H1 (cell line): ENCODE data around the gene VSIG10L. TPM values are rescaled to one million over a fixed set of nuclear protein-coding genes. Genes with fewer than 3 reads are reported as not detected.

ENCODE experiments used
- CTCF ChIA-PET: fragments of 300-600 bp; sonication (Branson Sonifier 250); formaldehyde crosslinking; loops from one replicate; lab custom pipeline; 2021; ENCODE audit not compliant: partially characterized antibody; lab: Charles Lee
- POLR2A ChIA-PET: fragments of 300-600 bp; sonication (Branson Sonifier 250); formaldehyde crosslinking; loops from one replicate; lab custom pipeline; 2021; ENCODE audit warnings: inconsistent platforms; ENCODE audit not compliant: partially characterized antibody; lab: Charles Lee
- DNase-seq, 2 experiments: peaks; one replicate each; pipeline versions ENCODE4 v3.0.0 to v3.0.0-alpha.2; 2010 to 2022; ENCODE audit warnings: low spot score in 2 of 2, low read depth in 1 of 2, mixed read lengths in 1 of 2
- FAIRE-seq: peaks from 2 replicates; lab custom pipeline; 2011; peaks lifted over from hg19 to GRCh38; lab: Jason Lieb, UNC
- H2AFZ ChIP-seq: 2 replicates; pipeline ENCODE4 v1.8.1; 2012; ENCODE audit warnings: low read length, inconsistent platforms
- H2AK5ac ChIP-seq: 2 replicates; pipeline ENCODE4 v1.6.1; 2013; ENCODE audit warnings: low read depth, low read length
- H2BK120ac ChIP-seq: replicated peaks from 2 replicates; pipeline ENCODE3; 2013; ENCODE audit warnings: low read depth, low read length, inconsistent platforms
- H2BK12ac ChIP-seq: 2 replicates; pipeline ENCODE4 v1.6.1; 2013; ENCODE audit warnings: low read depth, low read length
- H2BK15ac ChIP-seq: 2 replicates; pipeline ENCODE4 v1.6.1; 2013; ENCODE audit warnings: low read length
- H2BK20ac ChIP-seq: 2 replicates; pipeline ENCODE4 v1.6.1; 2013; ENCODE audit warnings: low read length
- H2BK5ac ChIP-seq: 2 replicates; pipeline ENCODE4 v1.6.1; 2013; ENCODE audit warnings: low read depth, low read length
- H3K14ac ChIP-seq: 2 replicates; pipeline ENCODE4 v1.6.1; 2013; ENCODE audit warnings: inconsistent platforms; ENCODE audit not compliant: insufficient read length
- H3K18ac ChIP-seq: 2 replicates; pipeline ENCODE4 v1.6.1; 2013; ENCODE audit warnings: low read length; ENCODE audit errors: extremely low read depth
- H3K23ac ChIP-seq: 2 replicates; pipeline ENCODE4 v1.6.1; 2013; ENCODE audit warnings: inconsistent platforms; ENCODE audit not compliant: insufficient read length
- H3K23me2 ChIP-seq: 2 replicates; pipeline ENCODE4 v1.6.1; 2013; ENCODE audit warnings: low read depth, low read length
- H3K27ac ChIP-seq: 2 replicates; pipeline ENCODE4 v1.6.1; 2011; ENCODE audit warnings: low read depth, low read length, inconsistent platforms
- H3K27me3 ChIP-seq, 4 experiments: replicated peaks in 1 of 4; 1 replicate in 1 of 4; 2 replicates in 3 of 4; pipeline versions ENCODE4 v1.6.1 to v1.8.1; 2011 to 2013; ENCODE audit warnings: low read length in 3 of 4, mild to moderate bottlenecking in 3 of 4, inconsistent platforms in 2 of 4, mixed read lengths in 2 of 4, moderate library complexity in 1 of 4; ENCODE audit not compliant: control insufficient read depth in 3 of 4, insufficient read depth in 3 of 4; ENCODE audit errors: extremely low read depth in 1 of 4
- H3K36me3 ChIP-seq, 4 experiments: 2 replicates each; pipeline versions ENCODE4 v1.6.1 to v1.8.1; 2011 to 2013; ENCODE audit warnings: mild to moderate bottlenecking in 4 of 4, low read length in 3 of 4, moderate library complexity in 2 of 4, control low read depth in 1 of 4, inconsistent platforms in 1 of 4; ENCODE audit not compliant: insufficient read depth in 4 of 4, control insufficient read depth in 2 of 4
- H3K4ac ChIP-seq: replicated peaks from 2 replicates; pipeline ENCODE3; 2013; ENCODE audit warnings: low read length, low read depth, mixed read lengths, inconsistent platforms; ENCODE audit not compliant: insufficient read length
- H3K4me1 ChIP-seq, 4 experiments: replicated peaks in 1 of 4; 1 replicate in 1 of 4; 2 replicates in 3 of 4; pipeline versions ENCODE4 v1.6.1 to v1.8.1; 2011 to 2013; ENCODE audit warnings: low read length in 3 of 4, inconsistent platforms in 2 of 4, mixed read lengths in 1 of 4; ENCODE audit not compliant: insufficient read depth in 4 of 4, control insufficient read depth in 3 of 4
- H3K4me2 ChIP-seq, 2 experiments: 2 replicates each; pipeline versions ENCODE4 v1.6.1 to v1.8.1; 2011 to 2013; ENCODE audit warnings: low read depth in 2 of 2, low read length in 2 of 2, control low read depth in 1 of 2, inconsistent platforms in 1 of 2, mild to moderate bottlenecking in 1 of 2; ENCODE audit not compliant: insufficient read depth in 1 of 2
- H3K4me3 ChIP-seq, 4 experiments: fragments of 200-600, 300-600 bp in 1 of 4; sonication (generic), shearing (Covaris generic), sonication (Bioruptor Twin) in 1 of 4; 2 replicates each; pipeline versions ENCODE4 v1.5.1 to v1.8.1; 2011 to 2016; ENCODE audit warnings: low read length in 4 of 4, low read depth in 3 of 4, control low read depth in 2 of 4, inconsistent platforms in 2 of 4, mild to moderate bottlenecking in 2 of 4, mixed read lengths in 1 of 4, moderate library complexity in 1 of 4; ENCODE audit not compliant: insufficient read depth in 2 of 4; ENCODE audit errors: extremely low read depth in 1 of 4
- H3K56ac ChIP-seq: replicated peaks from 2 replicates; pipeline ENCODE3; 2013; ENCODE audit warnings: low read depth, mild to moderate bottlenecking, mixed read lengths, low read length, inconsistent platforms; ENCODE audit not compliant: insufficient read length
- H3K79me1 ChIP-seq: 2 replicates; pipeline ENCODE4 v1.6.1; 2013; ENCODE audit warnings: low read depth, low read length, control low read depth
- H3K79me2 ChIP-seq, 2 experiments: 2 replicates each; pipeline versions ENCODE4 v1.6.1 to v1.8.1; 2012 to 2013; ENCODE audit warnings: low read length in 2 of 2, mild to moderate bottlenecking in 2 of 2, inconsistent platforms in 1 of 2; ENCODE audit not compliant: insufficient read depth in 2 of 2, control insufficient read depth in 1 of 2
- H3K9ac ChIP-seq, 4 experiments: replicated peaks in 1 of 4; 1 replicate in 1 of 4; 2 replicates in 3 of 4; pipeline versions ENCODE4 v1.6.1 to v1.8.1; 2011 to 2013; ENCODE audit warnings: low read depth in 3 of 4, low read length in 3 of 4, control low read depth in 2 of 4, mild to moderate bottlenecking in 2 of 4, moderate library complexity in 2 of 4, inconsistent platforms in 1 of 4; ENCODE audit errors: extremely low read depth in 1 of 4
- H3K9me3 ChIP-seq, 2 experiments: 2 replicates each; pipeline versions ENCODE4 v1.6.1 to v1.8.1; 2012 to 2013; ENCODE audit warnings: mild to moderate bottlenecking in 2 of 2, moderate library complexity in 2 of 2, control low read depth in 1 of 2, inconsistent platforms in 1 of 2, low read depth in 1 of 2, low read length in 1 of 2, mixed read lengths in 1 of 2; ENCODE audit not compliant: insufficient read depth in 2 of 2
- H4K20me1 ChIP-seq, 2 experiments: replicated peaks in 1 of 2; 2 replicates each; pipeline versions ENCODE3 to v1.8.1; 2011 to 2013; ENCODE audit warnings: inconsistent platforms in 2 of 2, low read length in 2 of 2, mild to moderate bottlenecking in 1 of 2; ENCODE audit not compliant: insufficient read depth in 2 of 2, control insufficient read depth in 1 of 2
- H4K5ac ChIP-seq: 2 replicates; pipeline ENCODE4 v1.6.1; 2013; ENCODE audit warnings: low read length, low read depth, mixed read lengths, inconsistent platforms; ENCODE audit not compliant: insufficient read length
- H4K8ac ChIP-seq: 2 replicates; pipeline ENCODE4 v1.8.0; 2013; ENCODE audit warnings: mild to moderate bottlenecking, moderate library complexity, low read length, inconsistent platforms; ENCODE audit not compliant: insufficient read depth; ENCODE audit errors: extremely low read depth
- H4K91ac ChIP-seq: replicated peaks from 2 replicates; pipeline ENCODE3; 2013; ENCODE audit warnings: low read length, mixed read lengths, inconsistent platforms; ENCODE audit not compliant: insufficient read length
- BRCA1 ChIP-seq: IDR thresholded peaks from 2 replicates; pipeline ENCODE4 v1.6.1; 2012; ENCODE audit warnings: low read depth, low read length, improper control_type of control experiment
- CBX8 ChIP-seq: fragments of 300-800, 300-1000 bp; sonication (generic); IDR thresholded peaks from 2 replicates; pipeline ENCODE4 v1.7.1; 2016; ENCODE audit warnings: low read depth, low read length, borderline replicate concordance
- CEBPB ChIP-seq: IDR thresholded peaks from 2 replicates; pipeline ENCODE4 v1.6.1; 2012; ENCODE audit warnings: low read depth, low read length
- CREB1 ChIP-seq: IDR thresholded peaks from 2 replicates; pipeline ENCODE4 v1.6.1; 2012; ENCODE audit warnings: inconsistent platforms
- EZH2 ChIP-seq: fragments of 200-600 bp; sonication (generic); IDR thresholded peaks from 2 replicates; pipeline ENCODE4 v1.7.1; 2012; ENCODE audit warnings: low read depth, mild to moderate bottlenecking, moderate library complexity, low read length, inconsistent platforms; ENCODE audit not compliant: severe bottlenecking
- RAD21 ChIP-seq, 2 experiments: IDR thresholded peaks in 1 of 2; conservative IDR thresholded peaks in 1 of 2; 2 replicates each; pipeline ENCODE4 v1.6.1; 2011; ENCODE audit warnings: low read depth in 2 of 2, low read length in 2 of 2, improper control_type of control experiment in 1 of 2, inconsistent platforms in 1 of 2, mild to moderate bottlenecking in 1 of 2, moderate library complexity in 1 of 2
- YY1 ChIP-seq: IDR thresholded peaks from 2 replicates; pipeline ENCODE4 v1.6.1; 2011; ENCODE audit warnings: low read depth, mild to moderate bottlenecking, low read length
- WGBS, 2 experiments: shearing (Covaris generic) in 1 of 2; methylation state at CpG; one replicate each; pipeline versions ENCODE4 v1.1.6 to v1.1.7; 2013 to 2015; ENCODE audit warnings: low lambda C conversion rate in 2 of 2, mixed read lengths in 2 of 2, inconsistent platforms in 1 of 2, low coverage in 1 of 2, missing lambda C conversion rate in 1 of 2; ENCODE audit not compliant: insufficient replicate concordance in 2 of 2, insufficient coverage in 1 of 2, insufficient read length in 1 of 2; ENCODE audit errors: extremely low coverage in 1 of 2, missing lambda C conversion rate in 1 of 2; 5-methylcytosine and 5-hydroxymethylcytosine counted together
- polyA plus RNA-seq, 7 experiments: library from polyadenylated mRNA; depleted of rRNA in 3 of 7; stranded (reverse) in 5 of 7; unstranded in 2 of 7; fragments of >200 nt in 5 of 7; fragments of 200-250 nt in 2 of 7; gene quantifications; 1 replicate in 5 of 7; 2 replicates in 1 of 7; 4 replicates in 1 of 7; pipeline versions ENCODE4 v1.2.1 to v1.2.3, GENCODE V29; 2011 to 2013; ENCODE audit warnings: missing spikeins in 2 of 7, mixed read lengths in 2 of 7
- total RNA-seq: library from RNA; stranded (reverse); fragmentation: NEBNext Ultra II Directional; extraction: Animal tissue kit (Norgen Biotek cat#: 25700); gene quantifications from 2 replicates; pipeline ENCODE4 v1.2.1, GENCODE V29; 2021

Gene VSIG10L
- total and polyA plus RNA-seq, 2 of the 8 experiments (the other 6 are each of a cell fraction or from before 2014, with no cell fraction given): 10.3 to 10.4 TPM

DNA sequence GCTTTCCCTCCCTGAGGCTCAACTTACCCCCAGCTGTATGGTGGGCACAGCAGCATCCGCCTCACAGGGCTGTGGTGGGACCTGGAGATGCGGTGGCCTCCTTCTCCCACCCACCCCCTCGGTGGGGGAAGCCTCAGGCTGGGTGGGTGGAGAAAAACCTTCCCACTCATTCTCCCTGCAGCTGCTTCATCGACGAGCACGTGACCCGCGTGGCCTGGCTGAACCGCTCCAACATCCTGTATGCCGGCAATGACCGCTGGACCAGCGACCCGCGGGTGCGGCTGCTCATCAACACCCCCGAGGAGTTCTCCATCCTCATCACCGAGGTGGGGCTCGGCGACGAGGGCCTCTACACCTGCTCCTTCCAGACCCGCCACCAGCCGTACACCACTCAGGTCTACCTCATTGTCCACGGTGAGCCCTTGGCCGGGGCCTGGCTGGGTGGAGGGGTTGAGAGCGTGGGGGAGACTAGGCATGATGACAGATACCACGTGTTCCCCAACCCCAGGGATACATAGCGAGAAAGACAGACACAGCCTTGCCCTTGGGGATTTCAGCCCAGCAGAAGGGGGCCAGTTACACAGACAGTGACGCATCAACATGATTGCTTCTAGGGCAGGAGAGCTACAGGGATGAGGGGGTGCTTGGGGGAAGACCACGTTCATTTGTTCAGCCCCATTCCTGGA, 18.3 kb downstream of the VSIG10L start:
- no peak overlapping the region for H2AFZ ChIP-seq
- DNase-seq (no peak), FAIRE-seq (no peak)
- 94% methylated on average over 23 of the region's 29 CpGs; no CpG with 5 or more reads in 1 of the 2 experiments for WGBS, 2 experiments
- no peak overlapping the region for H2BK12ac ChIP-seq
- H3K18ac ChIP-seq: no peak overlapping the region
- no peak overlapping the region for H3K9ac ChIP-seq
- H4K91ac ChIP-seq: no peak overlapping the region
- H3K14ac ChIP-seq: no peak overlapping the region
- H2BK15ac ChIP-seq: no peak overlapping the region
- H3K79me2 ChIP-seq: no peaks in the 10 kb centered on the region
- ChIA-PET POLR2A (interaction anchor here (1.2 to 1.3 kb wide), 2 partner anchors 9 to 18 kb away, joined by 3 read pairs; no protein-coding TSS in a partner anchor), CTCF (interaction anchor here (0.9 to 2.1 kb wide), 6 partner anchors 9 to 165 kb away, joined by 3 to 7 read pairs (median 4); partner anchors contain the start of gene VSIG10L)
- H2BK20ac ChIP-seq: no peak overlapping the region
- no peak overlapping the region; the same call in 1 of the 2 replicates for H4K8ac ChIP-seq
- H4K5ac ChIP-seq: no peak overlapping the region
- H3K27me3 ChIP-seq: peaks cover 0 to 6% (median 5%) of the 10 kb centered on the region in 4 experiments; a peak in 4 of 7 replicates
- H3K56ac ChIP-seq: no peak overlapping the region
- no peak overlapping the region for H3K4me2 ChIP-seq
- H4K20me1 ChIP-seq: peaks cover 4 to 23% of the 10 kb centered on the region in 2 experiments
- peaks cover 11% of the 10 kb centered on the region; the same call in 1 of the 2 replicates for H3K23me2 ChIP-seq
- H3K27ac ChIP-seq: no peak overlapping the region
- no peak overlapping the region for H3K23ac ChIP-seq
- TF ChIP-seq EZH2 (no peak), CREB1 (no peak), RAD21 (IDR thresholded peaks at IDR 0.05 in 1 of 2, conservative IDR thresholded peaks at IDR 0.05 in 1 of 2; ENCODE audit: low read depth in 2 of 2, low read length in 2 of 2) (no peak), CEBPB (no peak), YY1 (no peak), CBX8 (no peak), BRCA1 (no peak)
- peaks cover 0 to 7% (median 0%) of the 10 kb centered on the region in 4 experiments; a peak in 1 of 8 replicates for H3K36me3 ChIP-seq
- H2BK120ac ChIP-seq: no peak overlapping the region
- no peak overlapping the region for H2BK5ac ChIP-seq
- peaks cover 0 to 12% (median 7%) of the 10 kb centered on the region in 4 experiments; a peak in 5 of 7 replicates for H3K4me1 ChIP-seq
- H3K9me3 ChIP-seq: no peaks in the 10 kb centered on the region
- no peak overlapping the region for H2AK5ac ChIP-seq
- peaks cover 14% of the 10 kb centered on the region for H3K79me1 ChIP-seq
- no peak overlapping the region for H3K4me3 ChIP-seq
- no peak overlapping the region for H3K4ac ChIP-seq
